HG02588 (cell line): ENCODE results near the gene KIF25.

Source experiments
- ATAC-seq: cut with Tn5 transposase; IDR thresholded peaks from one replicate; pipeline ENCODE4 v1.9.1; 2021; ENCODE audit warnings: mild to moderate bottlenecking, moderate library complexity; ENCODE audit not compliant: unreplicated experiment

KIF25 gene

DNA sequence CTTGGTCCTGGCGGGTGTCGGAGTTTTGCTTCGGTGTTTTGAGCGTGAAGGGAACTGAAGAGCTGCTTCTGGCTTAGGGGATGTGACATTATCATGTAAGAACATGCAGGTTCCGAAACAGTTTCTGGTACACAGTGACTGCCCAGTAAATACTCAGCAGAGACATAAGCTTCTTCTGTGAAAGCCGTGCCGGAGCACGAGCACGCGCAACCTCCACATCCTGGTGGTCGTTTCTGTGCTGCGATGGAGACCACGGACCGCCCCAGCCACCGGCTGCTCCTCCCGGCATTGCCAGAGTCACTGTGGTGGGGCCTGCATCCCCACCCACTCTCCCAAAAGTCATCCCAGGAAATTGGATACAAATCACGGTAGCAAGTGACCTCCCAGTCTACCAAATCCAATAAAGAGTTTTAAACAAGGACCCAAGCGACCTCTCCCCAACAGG, 18.7 kb downstream of the KIF25 start:
- ATAC-seq: no peak

GRCh38 chr6:168016721-168017525, 19.5 kb downstream of the KIF25 start:
- ATAC-seq: no peak

DNA sequence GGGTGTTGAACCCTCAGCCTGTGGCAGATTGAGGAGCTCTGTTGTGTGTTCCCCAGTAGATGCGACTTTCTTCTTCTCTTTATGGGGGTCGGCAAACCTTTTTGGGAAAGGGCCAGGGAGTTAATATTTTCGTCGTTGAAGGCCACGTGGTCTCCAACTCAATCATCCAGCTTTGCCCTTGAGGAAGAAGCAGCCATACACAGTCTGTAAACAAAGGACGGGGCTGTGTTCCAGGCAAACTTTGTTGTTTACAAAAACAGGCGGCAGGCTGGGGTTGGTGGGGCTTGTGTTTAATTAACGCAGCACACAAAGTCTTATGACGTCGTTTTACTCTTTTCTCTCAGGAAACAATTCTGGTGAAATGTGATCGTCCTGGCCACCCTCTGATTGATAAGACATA, 20.2 kb downstream of the KIF25 start:
- no peak for ATAC-seq

DNA sequence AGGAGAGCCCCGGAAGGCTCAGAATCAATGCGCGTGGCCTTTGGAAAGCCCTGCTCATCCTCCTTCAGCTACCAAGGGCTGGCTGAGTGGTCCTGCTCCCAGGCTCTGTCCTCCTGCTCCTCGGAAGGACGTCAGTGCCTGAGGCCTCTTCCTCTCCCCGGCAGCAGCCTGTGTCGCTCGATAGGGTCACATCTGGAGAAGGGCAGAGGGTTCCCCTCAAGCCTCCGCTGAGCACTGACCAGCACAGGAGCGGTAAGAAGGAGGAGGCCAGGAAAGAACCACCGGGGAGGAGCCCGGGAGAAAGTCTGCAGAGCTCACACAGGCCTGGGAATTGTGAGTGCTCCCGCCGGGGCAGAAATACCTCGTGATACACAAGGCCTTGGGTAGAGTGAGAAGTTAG, 21.2 kb downstream of the KIF25 start:
- ATAC-seq: no peak

GRCh38 chr6:168020242-168020641, 22.8 kb downstream of the KIF25 start:
- no peak for ATAC-seq

DNA sequence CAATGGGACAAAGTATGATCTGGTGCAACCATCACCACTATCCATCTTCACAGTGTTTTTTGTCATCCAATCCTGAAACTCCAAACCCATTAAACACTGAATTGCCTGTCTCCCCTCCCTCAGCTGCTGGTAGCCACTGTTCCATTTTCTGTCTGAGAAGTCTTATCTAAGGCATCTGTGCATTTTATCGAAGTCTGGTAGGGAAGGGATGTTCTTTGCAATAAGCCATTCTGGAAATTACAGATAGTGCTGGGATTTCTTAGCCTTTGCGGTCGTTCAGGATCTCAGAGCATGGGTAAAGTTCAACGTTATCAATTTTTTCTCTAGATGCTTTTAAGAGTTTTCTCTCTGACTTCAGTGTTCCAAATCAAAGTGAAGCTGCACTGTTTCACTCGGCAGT, 24.1 kb downstream of the KIF25 start:
- ATAC-seq: no peak

GRCh38 chr6:168022488-168023321, 25.2 kb downstream of the KIF25 start:
- ATAC-seq: no peak

GRCh38 chr6:168024951-168025510, 27.6 kb downstream of the KIF25 start:
- ATAC-seq: no peak

- no peak for ATAC-seq
Observed at GRCh38 chr6:168025831-168026710, 28.6 kb downstream of the KIF25 start.

GRCh38 chr6:168026925-168027324, 29.5 kb downstream of the KIF25 start:
- ATAC-seq: no peak

- no peak for ATAC-seq
Observed at GRCh38 chr6:168027521-168027920, 30.1 kb downstream of the KIF25 start.

- ATAC-seq: no peak
Observed at GRCh38 chr6:168028181-168028580, 30.7 kb downstream of the KIF25 start.

DNA sequence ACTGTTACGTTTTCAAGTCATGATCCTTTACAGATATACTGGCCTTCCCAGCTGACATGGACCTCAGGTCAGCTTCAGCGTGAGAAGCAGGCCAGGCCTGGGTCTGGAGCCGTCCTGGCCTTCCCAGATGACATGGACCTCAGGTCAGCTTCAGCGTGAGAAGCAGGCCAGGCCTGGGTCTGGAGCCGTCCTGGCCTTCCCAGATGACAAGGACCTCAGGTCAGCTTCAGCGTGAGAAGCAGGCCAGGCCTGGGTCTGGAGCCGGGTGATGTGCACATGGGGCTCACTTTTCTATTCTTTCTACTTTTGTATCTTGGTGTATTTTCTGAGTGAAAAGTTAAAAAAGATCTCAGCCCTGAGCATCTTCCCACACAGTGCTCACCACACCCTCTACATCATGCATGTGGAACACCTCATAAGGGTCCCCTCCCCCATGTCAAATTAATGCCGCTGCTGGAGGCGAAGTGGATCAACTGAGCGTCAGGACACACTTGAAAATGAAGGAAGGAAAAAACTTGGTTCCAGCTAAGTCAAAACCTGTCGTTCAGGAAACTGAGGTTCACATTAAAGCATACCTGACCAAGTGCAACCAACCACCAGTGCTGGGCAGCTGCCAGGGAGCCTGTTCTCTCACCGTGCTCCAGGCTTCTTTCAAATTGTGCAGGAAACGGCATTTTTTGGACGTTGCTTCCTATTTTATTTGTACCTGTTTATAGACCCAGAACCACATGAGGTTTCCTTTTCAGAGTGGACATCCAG, 32.2 kb downstream of the KIF25 start:
- ATAC-seq: no peak

- ATAC-seq: no peak
Observed at GRCh38 chr6:168030218-168030746, 32.8 kb downstream of the KIF25 start.

GRCh38 chr6:168030908-168031307, 33.4 kb downstream of the KIF25 start:
- no peak for ATAC-seq

DNA sequence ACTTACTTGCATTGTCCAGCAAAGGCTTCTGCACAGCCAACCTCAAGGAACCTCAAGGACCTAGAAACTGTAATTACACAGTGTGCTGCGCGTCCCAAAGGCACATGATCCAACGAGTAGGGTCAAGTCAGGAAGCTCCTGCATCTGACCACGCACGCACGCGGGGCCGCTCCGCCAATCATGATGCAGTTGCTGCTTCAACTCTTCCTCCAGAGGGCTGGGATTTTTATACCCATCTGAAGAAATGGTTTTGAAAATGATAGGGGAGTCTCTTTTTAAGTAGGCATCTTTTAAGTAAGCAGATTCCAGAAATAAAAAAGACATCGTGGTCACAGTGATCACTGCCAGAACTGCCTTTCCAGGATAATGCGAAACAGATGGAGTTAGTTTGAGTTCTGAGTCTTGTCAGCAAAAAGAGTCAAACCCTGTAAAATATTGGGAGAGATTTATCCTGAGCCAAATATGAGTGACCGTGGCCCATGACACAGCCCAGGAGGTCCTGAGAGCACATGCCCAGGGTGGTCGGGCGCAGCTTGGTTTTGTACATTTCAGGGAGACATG, 34.0 kb downstream of the KIF25 start:
- no peak for ATAC-seq

- ATAC-seq: no peak
Observed at GRCh38 chr6:168032005-168032760, 34.7 kb downstream of the KIF25 start.

- no peak for ATAC-seq
Observed at GRCh38 chr6:168033791-168034190, 36.3 kb downstream of the KIF25 start.

- no peak for ATAC-seq
Observed at GRCh38 chr6:168034537-168034936, 37.1 kb downstream of the KIF25 start.
